Measurements from ENCODE around the gene DUSP16.

- TF ChIP-seq EZH2 (IDR thresholded peaks at IDR 0.05) (no peak), CTCF (IDR thresholded peaks at IDR 0.05) (no peak)
Observed at GRCh38 chr12:12474471-12474928, 88.2 kb downstream of the DUSP16 start.

Data from neural progenitor cell (in vitro differentiated cells).